Loucy (cell line): Measurements from ENCODE around the gene LONP2.

Source experiments
- CTCF ChIP-seq: fragments of 200-600 bp; sonication (generic); conservative IDR thresholded peaks from 2 replicates; pipeline ENCODE4 v1.5.1; 2014; ENCODE audit warnings: mild to moderate bottlenecking, antibody characterized with exemption, low read length
- EZH2phosphoT487 ChIP-seq: fragments of 200-600 bp; IDR thresholded peaks from 2 replicates; pipeline ENCODE4 v1.6.1; 2018; ENCODE audit warnings: antibody characterized with exemption, mild to moderate bottlenecking, moderate library complexity, borderline replicate concordance

- no peak for TF ChIP-seq CTCF
- TF ChIP-seq EZH2phosphoT487, result no peak
Observed at GRCh38 chr16:48299471-48299870, 55.4 kb downstream of the LONP2 start.
